Fibroblast of lung (primary cell): ENCODE results near the gene NGDN. TPM values are rescaled to one million over a fixed set of nuclear protein-coding genes. Genes with fewer than 3 reads are reported as not detected.
A peak's percentile ranks its signal among the peaks of the same experiment; 100 is the strongest.

ENCODE experiments used
- DNase-seq, 2 donors: peaks; one replicate each; pipeline versions ENCODE4 v3.0.0 to v3.0.0-alpha.2; 2010; ENCODE audit warnings: low read depth in 2 of 2
- H2AFZ ChIP-seq: 2 replicates; pipeline ENCODE4 v1.5.1; 2012; ENCODE audit warnings: low read length, control low read depth, inconsistent platforms
- H3K27ac ChIP-seq: 2 replicates; pipeline ENCODE4 v1.5.1; 2011; ENCODE audit warnings: low read length, control low read depth; ENCODE audit not compliant: insufficient read depth
- H3K27me3 ChIP-seq: 2 replicates; pipeline ENCODE4 v1.5.1; 2011; ENCODE audit warnings: mild to moderate bottlenecking, low read length; ENCODE audit not compliant: control insufficient read depth, insufficient read depth
- H3K36me3 ChIP-seq: 2 replicates; pipeline ENCODE4 v1.5.1; 2011; ENCODE audit warnings: low read length; ENCODE audit not compliant: control insufficient read depth, insufficient read depth
- H3K4me1 ChIP-seq: 2 replicates; pipeline ENCODE4 v1.5.1; 2011; ENCODE audit warnings: low read length; ENCODE audit not compliant: control insufficient read depth, insufficient read depth; ENCODE audit errors: extremely low read depth
- H3K4me2 ChIP-seq: 2 replicates; pipeline ENCODE4 v1.5.1; 2011; ENCODE audit warnings: low read length, control low read depth; ENCODE audit not compliant: insufficient read depth; ENCODE audit errors: extremely low read depth
- H3K4me3 ChIP-seq, 4 experiments: fragments of 200-600 bp in 1 of 4; sonication (generic) in 1 of 4; replicated peaks in 1 of 4; 2 replicates each; pipeline ENCODE4 v1.5.1; 2011 to 2016; ENCODE audit warnings: low read length in 4 of 4, low read depth in 3 of 4, mild to moderate bottlenecking in 3 of 4, control low read depth in 2 of 4, inconsistent platforms in 1 of 4, mixed read lengths in 1 of 4; ENCODE audit not compliant: insufficient read depth in 1 of 4; ENCODE audit errors: control extremely low read depth in 1 of 4
- H3K79me2 ChIP-seq: 2 replicates; pipeline ENCODE4 v1.5.1; 2012; ENCODE audit warnings: mild to moderate bottlenecking, low read length, inconsistent platforms; ENCODE audit not compliant: control insufficient read depth, insufficient read depth
- H3K9ac ChIP-seq: 2 replicates; pipeline ENCODE4 v1.5.1; 2011; ENCODE audit warnings: mild to moderate bottlenecking, low read length, control low read depth; ENCODE audit not compliant: insufficient read depth
- H3K9me3 ChIP-seq: 2 replicates; pipeline ENCODE4 v1.5.1; 2012; ENCODE audit warnings: low read depth, low read length; ENCODE audit not compliant: control insufficient read depth, insufficient read depth
- H4K20me1 ChIP-seq: 2 replicates; pipeline ENCODE4 v1.5.1; 2011; ENCODE audit warnings: low read length; ENCODE audit not compliant: control insufficient read depth, insufficient read depth; ENCODE audit errors: extremely low read depth
- EZH2 ChIP-seq: IDR thresholded peaks from 2 replicates; pipeline ENCODE4 v1.5.1; 2012; ENCODE audit warnings: low read length, control low read depth, mild to moderate bottlenecking; ENCODE audit errors: missing control alignments
- polyA plus RNA-seq, 2 donors: library from polyadenylated mRNA; depleted of rRNA in 1 of 2; stranded (reverse) in 1 of 2; unstranded in 1 of 2; fragments of >200 nt; gene quantifications; 2 replicates each; pipeline ENCODE4 v1.2.1, GENCODE V29; 2011 to 2012; ENCODE audit warnings: missing spikeins in 1 of 2
- total RNA-seq: library from RNA; depleted of rRNA; stranded (reverse); fragments of >200 nt; gene quantifications from 2 replicates; pipeline ENCODE4 v1.2.1, GENCODE V29; 2014
- TF ChIP-seq, protein P1 (sequence below), 2 donors: IDR thresholded peaks in 1 of 2; conservative IDR thresholded peaks in 1 of 2; 1 replicate in 1 of 2; 2 replicates in 1 of 2; pipeline ENCODE4 v1.5.1; 2011 to 2012; ENCODE audit warnings: low read length in 2 of 2, control low read depth in 1 of 2, inconsistent platforms in 1 of 2, low read depth in 1 of 2, mild to moderate bottlenecking in 1 of 2

NGDN gene
- total and polyA plus RNA-seq, 2 donors (not counting 1 experiment from before 2014, with no cell fraction given) = 39.5 to 46.9 TPM

DNA sequence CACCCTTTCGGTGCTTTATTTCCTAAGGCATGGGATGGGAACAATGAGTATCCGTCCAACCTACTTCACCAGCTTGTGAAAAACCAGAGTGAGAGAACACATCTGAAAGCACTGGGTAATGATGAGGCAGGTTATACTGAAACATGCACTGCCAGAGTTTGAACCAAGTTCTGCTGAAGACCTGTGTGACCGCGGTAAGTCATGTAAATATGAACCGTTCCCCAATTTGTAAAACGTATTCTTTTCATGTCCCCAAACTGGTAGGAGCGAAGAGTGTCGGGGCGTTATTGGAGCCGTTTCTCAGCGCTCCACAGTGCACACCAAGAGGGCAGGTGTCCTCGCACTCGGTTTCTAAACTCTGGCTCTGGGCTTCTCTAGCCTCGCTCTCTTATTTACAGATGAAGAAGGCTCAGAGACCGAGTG lies 788 bp upstream of the NGDN start:
- H4K20me1 ChIP-seq = no peaks in the 10 kb centered on the region
- peaks cover 4% of the 10 kb centered on the region for H3K36me3 ChIP-seq
- no peaks in the 10 kb centered on the region for H3K9me3 ChIP-seq
- H3K79me2 ChIP-seq = peaks cover 17% of the 10 kb centered on the region
- H3K27me3 ChIP-seq = no peaks in the 10 kb centered on the region
- TF ChIP-seq EZH2 = no peak
- TF ChIP-seq, protein P1, sequence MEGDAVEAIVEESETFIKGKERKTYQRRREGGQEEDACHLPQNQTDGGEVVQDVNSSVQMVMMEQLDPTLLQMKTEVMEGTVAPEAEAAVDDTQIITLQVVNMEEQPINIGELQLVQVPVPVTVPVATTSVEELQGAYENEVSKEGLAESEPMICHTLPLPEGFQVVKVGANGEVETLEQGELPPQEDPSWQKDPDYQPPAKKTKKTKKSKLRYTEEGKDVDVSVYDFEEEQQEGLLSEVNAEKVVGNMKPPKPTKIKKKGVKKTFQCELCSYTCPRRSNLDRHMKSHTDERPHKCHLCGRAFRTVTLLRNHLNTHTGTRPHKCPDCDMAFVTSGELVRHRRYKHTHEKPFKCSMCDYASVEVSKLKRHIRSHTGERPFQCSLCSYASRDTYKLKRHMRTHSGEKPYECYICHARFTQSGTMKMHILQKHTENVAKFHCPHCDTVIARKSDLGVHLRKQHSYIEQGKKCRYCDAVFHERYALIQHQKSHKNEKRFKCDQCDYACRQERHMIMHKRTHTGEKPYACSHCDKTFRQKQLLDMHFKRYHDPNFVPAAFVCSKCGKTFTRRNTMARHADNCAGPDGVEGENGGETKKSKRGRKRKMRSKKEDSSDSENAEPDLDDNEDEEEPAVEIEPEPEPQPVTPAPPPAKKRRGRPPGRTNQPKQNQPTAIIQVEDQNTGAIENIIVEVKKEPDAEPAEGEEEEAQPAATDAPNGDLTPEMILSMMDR (conservative IDR thresholded peaks at IDR 0.05 in 1 of 2, IDR thresholded peaks at IDR 0.05 in 1 of 2; ENCODE audit: low read depth in 1 of 2, low read length in 2 of 2) = no peak
- H3K4me1 ChIP-seq = peaks cover 4% of the 10 kb centered on the region
- DNase-seq = no peak
- H2AFZ ChIP-seq = peak overlapping the region; percentile 90
- H3K27ac ChIP-seq = peak overlapping the region; percentile 23
- peak overlapping the region; percentile 64 for H3K4me2 ChIP-seq
- H3K4me3 ChIP-seq = peak overlapping the region; percentile 26 to 54 (median 40)
- H3K9ac ChIP-seq = no peak overlapping the region

- H3K79me2 ChIP-seq = peaks cover 17% of the 10 kb centered on the region
- peak overlapping the region; percentile 93 for H3K27ac ChIP-seq
- H4K20me1 ChIP-seq = no peaks in the 10 kb centered on the region
- peak overlapping the region; percentile 95 for H3K4me2 ChIP-seq
- H3K4me3 ChIP-seq = peak overlapping the region; percentile 77 to 98 (median 90)
- no peak for TF ChIP-seq EZH2
- TF ChIP-seq, protein P1 (conservative IDR thresholded peaks at IDR 0.05 in 1 of 2, IDR thresholded peaks at IDR 0.05 in 1 of 2; ENCODE audit: low read depth in 1 of 2, low read length in 2 of 2) = no peak
- H3K36me3 ChIP-seq = peaks cover 6% of the 10 kb centered on the region
- H2AFZ ChIP-seq = peak overlapping the region; percentile 91
- peak overlapping the region; percentile 81 for H3K9ac ChIP-seq
- no peaks in the 10 kb centered on the region for H3K9me3 ChIP-seq
- DNase-seq = peak in 1 of 2 donors; percentile 14
- peaks cover 4% of the 10 kb centered on the region for H3K4me1 ChIP-seq
- no peaks in the 10 kb centered on the region for H3K27me3 ChIP-seq
These were observed 452 bp downstream of the NGDN start for GRCh38 chr14:23469906-23470403.

DNA sequence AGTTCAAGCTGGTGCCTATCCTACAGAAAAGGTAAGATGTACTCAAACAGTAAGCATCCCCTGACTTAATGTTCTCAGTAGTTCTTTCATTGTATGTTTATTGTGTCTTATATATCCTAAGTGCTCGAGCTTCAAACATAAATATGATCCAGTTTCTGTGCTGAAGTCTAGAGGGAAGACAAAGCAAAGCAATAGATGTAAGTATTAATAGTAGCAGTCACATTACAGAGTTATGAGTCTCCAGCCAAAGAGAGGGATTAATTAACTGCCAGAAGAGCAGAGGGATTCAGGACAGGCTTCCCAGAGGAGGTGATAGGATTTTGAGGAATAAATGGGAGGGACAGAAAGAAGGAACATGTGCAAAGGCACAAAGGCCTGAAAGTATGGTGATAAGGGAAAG lies 1.4 kb downstream of the NGDN start:
- no peaks in the 10 kb centered on the region for H3K9me3 ChIP-seq
- peaks cover 17% of the 10 kb centered on the region for H3K79me2 ChIP-seq
- H3K27me3 ChIP-seq = no peaks in the 10 kb centered on the region
- peaks cover 6% of the 10 kb centered on the region for H3K36me3 ChIP-seq
- H3K4me3 ChIP-seq = no peak overlapping the region
- DNase-seq = no peak
- no peak overlapping the region for H3K4me2 ChIP-seq
- H3K27ac ChIP-seq = no peak overlapping the region
- H2AFZ ChIP-seq = no peak overlapping the region
- no peak overlapping the region for H3K9ac ChIP-seq
- H3K4me1 ChIP-seq = peaks cover 4% of the 10 kb centered on the region
- no peaks in the 10 kb centered on the region for H4K20me1 ChIP-seq
- TF ChIP-seq EZH2 = no peak
- TF ChIP-seq, protein P1 (conservative IDR thresholded peaks at IDR 0.05 in 1 of 2, IDR thresholded peaks at IDR 0.05 in 1 of 2; ENCODE audit: low read depth in 1 of 2, low read length in 2 of 2) = no peak
